Measurements from ENCODE around the gene SEC61B.
A peak's percentile ranks its signal among the peaks of the same experiment; 100 is the strongest.

SEC61B gene

DNA sequence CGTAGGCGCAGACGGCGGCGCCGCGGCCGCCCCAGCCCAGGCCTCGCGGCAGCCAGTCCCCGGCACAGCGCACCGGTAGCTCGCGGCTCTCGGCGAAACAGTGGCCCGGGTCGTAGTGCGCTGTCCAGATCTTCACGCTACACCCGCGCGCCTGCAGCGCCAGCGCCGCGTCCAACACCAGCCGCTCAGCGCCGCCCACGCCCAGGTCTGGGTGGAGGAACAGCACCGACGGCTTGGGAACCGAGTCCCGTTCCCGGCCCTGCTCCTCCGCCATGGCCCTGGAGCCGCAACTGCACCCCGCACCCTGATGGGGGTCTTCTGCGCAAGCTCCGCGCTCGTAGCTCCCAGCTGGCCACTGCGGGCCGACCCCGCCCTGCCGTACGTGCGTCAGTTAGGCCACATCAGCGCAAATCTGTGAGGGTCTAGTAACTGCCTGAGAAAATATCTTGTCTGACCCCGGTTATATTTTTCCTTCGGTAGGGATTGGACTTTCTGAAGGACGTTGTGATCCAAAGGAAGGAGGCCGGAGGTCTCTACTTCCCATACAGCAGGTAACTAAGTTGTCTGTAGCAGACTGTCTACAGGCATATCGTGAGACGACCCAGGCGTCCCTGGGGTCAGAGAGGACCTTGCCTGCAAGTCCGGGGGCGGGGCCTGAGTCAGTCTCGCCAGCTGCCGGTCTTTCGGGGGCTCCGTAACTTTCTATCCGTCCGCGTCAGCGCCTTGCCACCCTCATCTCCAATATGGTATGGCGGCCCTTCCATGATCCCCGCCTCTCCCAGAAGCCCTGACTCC lies at the start of gene SEC61B, which contains the start of gene ALG2:
Gene SEC61B (plus strand): TSS at position 662 of the 795 bp plus-strand sequence. CDS start 82 bp downstream, at position 744.
Gene ALG2 (minus strand): TSS at position 322 of the 795 bp plus-strand sequence. CDS start 48 bp downstream, at position 274.
- peak within 1 kb of the TSS; percentile 90 for H3K4me3 ChIP-seq (replicated peaks; ENCODE audit: low read depth, low read length)
- peak; percentile 76 for DNase-seq (ENCODE audit: extremely low read depth, low read depth)
- no peak for TF ChIP-seq CTCF (IDR thresholded peaks at IDR 0.05; ENCODE audit: low read depth, low read length, missing control alignments)

DNA sequence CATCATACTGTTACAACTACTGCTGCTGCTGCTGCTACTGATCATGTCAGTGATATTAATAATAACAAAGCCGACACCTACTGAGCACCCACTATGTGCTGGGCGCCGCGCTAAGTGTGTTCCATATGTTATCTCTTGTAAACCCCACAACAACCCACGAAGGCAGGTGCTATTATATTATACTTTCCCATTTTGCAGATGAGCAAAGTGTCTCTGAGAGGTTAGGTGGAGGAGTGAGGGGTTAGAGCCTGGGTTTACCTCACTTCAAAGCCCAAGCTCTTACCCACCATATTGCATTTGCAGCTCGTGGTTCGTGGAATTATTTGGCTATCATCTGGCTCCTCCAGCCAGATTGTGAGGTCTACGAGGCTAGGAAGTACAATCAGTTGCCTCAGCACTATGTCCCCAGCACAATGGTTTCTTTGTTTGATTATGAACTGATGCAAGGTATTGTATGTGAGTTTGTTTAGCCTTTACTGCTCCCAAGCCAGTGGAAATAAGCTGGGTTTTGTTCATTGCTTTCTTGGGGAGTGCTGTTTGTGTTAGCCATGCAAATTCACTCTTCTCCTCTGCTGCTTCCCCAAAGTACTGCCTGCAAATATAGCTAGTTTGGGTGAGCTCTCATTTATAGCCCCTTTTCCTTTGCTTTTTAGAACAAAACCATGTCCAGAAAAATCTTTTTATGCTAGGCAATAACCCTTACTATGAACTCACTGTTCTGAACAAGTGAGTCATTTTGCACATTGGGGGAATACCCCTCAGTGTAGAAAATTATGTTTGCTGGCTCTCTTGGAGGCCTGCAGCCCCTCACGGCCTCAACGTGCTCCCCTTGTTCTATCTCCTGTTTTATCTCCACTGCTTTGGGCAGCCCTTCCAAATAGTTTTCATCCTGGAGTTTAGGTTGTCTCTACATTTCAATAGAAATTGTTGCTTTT lies 48.2 kb upstream of the SEC61B start:
- H3K4me3 ChIP-seq (replicated peaks; ENCODE audit: low read depth, low read length) = no peak overlapping the region
- no peak for TF ChIP-seq CTCF (IDR thresholded peaks at IDR 0.05; ENCODE audit: low read depth, low read length, missing control alignments)
- no peak for DNase-seq (ENCODE audit: extremely low read depth, low read depth)

DNA sequence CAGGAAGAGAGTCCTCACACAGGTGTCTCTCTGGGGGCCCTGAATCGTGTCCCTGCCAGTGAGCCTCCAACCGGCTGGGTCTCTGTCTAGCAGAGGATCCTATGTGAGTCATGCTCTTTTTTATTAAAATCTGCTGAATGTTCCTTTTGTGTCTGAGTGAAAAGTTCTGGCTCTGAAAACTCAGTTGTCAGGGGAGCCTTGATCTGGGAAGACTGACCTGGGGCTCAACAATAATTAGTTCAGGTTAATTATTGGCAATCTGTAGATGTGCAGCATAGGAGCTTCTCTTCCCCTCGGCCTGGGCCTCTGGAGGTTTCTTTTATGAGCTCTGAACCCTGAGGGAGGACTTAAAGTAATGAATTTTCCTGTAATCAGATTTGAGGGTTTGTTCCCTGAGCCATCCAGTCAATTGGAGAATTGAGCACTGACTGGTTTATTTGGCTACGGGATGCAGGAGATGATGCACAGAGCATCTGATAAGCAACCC lies 45.5 kb upstream of the SEC61B start:
- no peak for TF ChIP-seq CTCF (IDR thresholded peaks at IDR 0.05; ENCODE audit: low read depth, low read length, missing control alignments)
- no peak for DNase-seq (ENCODE audit: extremely low read depth, low read depth)

GRCh38 chr9:99177576-99178366 lies 44.3 kb upstream of the SEC61B start:
- DNase-seq (ENCODE audit: extremely low read depth, low read depth) = no peak
- no peak for TF ChIP-seq CTCF (IDR thresholded peaks at IDR 0.05; ENCODE audit: low read depth, low read length, missing control alignments)
- H3K4me3 ChIP-seq (replicated peaks; ENCODE audit: low read depth, low read length) = no peak overlapping the region

More for the DNA sequence above, 45.5 kb upstream of the SEC61B start:
- H3K4me3 ChIP-seq (replicated peaks; ENCODE audit: low read depth, low read length) = no peak overlapping the region

DNA sequence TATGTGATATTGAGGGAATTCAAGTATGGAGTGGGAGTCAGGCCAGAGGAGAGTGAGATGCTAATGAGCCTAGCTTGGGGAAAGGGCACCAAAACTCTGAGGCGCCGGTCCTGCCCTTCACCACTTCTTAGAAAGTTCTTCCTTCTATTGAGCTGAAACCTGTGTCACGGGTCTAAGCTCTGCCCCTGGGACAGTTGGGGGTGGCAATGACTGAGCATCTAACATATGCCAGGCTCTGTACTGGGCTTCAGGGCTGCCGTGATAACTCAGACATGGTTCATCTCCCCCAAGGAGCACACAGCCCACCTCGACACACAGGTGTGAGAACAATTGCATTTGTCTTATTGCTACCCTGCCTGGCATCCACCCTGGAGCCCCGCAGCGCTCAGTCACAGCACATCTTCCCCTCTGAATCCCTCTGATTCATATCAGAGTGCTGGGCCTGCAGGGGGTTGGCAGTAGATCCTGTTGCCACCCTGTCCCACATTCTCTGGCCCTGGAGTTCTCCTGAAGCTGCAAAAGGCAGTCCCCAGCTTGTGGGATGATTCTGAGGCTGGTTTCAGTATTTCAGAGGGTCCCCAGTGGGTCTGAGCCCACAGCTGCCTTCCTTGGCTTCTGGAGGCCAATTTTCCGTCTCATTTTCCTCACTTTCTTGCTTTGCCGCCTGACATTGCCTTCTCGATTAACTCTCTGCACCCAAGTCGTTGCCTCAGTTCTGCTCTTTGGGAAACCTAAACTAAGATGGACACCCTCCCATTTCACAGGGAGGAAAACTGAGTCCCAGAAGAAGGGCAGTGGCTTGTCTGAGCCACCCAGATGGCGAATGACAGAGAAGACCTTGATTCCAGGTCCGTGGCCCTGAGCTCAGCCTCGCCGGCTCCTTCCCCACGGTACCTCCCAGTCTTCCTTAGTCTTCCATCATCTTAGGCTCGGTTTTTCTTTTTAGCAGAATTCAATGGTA lies 42.9 kb upstream of the SEC61B start:
- no peak overlapping the region for H3K4me3 ChIP-seq (replicated peaks; ENCODE audit: low read depth, low read length)
- DNase-seq (ENCODE audit: extremely low read depth, low read depth) = no peak
- no peak for TF ChIP-seq CTCF (IDR thresholded peaks at IDR 0.05; ENCODE audit: low read depth, low read length, missing control alignments)
